ENCODE results near the gene CA9. TPM values are rescaled to one million over a fixed set of nuclear protein-coding genes. Genes with fewer than 3 reads are reported as not detected.

The CA9 gene
- polyA plus RNA-seq, 3 donors = not detected

GRCh38 chr9:35646153-35646532, 27.6 kb upstream of the CA9 start:
- no peaks in the 10 kb centered on the region for H3K36me3 ChIP-seq (replicated peaks in 1 of 2; ENCODE audit: control insufficient read depth in 1 of 2, insufficient read depth in 2 of 2, low read length in 2 of 2)
- H3K27me3 Mint-ChIP-seq (ENCODE audit: low read depth in 3 of 3) = peaks cover 0 to 8% (median 0%) of the 10 kb centered on the region in 3 donors
- peak overlapping the region; percentile 94 for H3K4me2 ChIP-seq (replicated peaks; ENCODE audit: extremely low read depth, low read length, poor library complexity, severe bottlenecking)
- no peaks in the 10 kb centered on the region for H4K20me1 ChIP-seq (ENCODE audit: insufficient read depth, low read length)
- H3K9me3 Mint-ChIP-seq = peaks cover 0 to 2% (median 0%) of the 10 kb centered on the region in 7 donors
- H3K9me3 ChIP-seq (replicated peaks in 1 of 2; ENCODE audit: control insufficient read depth in 1 of 2, insufficient read depth in 1 of 2, low read length in 2 of 2) = no peaks in the 10 kb centered on the region
- intact Hi-C loops (cut with micrococcal nuclease) = loop anchor here (1.0 to 10.0 kb wide), 4 partner anchors 11 to 166 kb away; partner anchors contain the start of gene SPAG8 (in 1 of the 2)
- H3K9ac ChIP-seq (ENCODE audit: insufficient read depth, low read length, poor library complexity, severe bottlenecking) = peak overlapping the region; percentile 80
- peak overlapping the region; percentile 78 for H2AFZ ChIP-seq (ENCODE audit: insufficient read depth, low read depth, low read length, poor library complexity, severe bottlenecking)
- 0% methylated on average over 8 of the region's 11 CpGs for whole genome bisulfite sequencing (ENCODE audit: insufficient coverage)
- no peaks in the 10 kb centered on the region for H3K27me3 ChIP-seq (ENCODE audit: control insufficient read depth in 2 of 2, insufficient read depth in 2 of 2, low read length in 2 of 2)
- peaks cover 77% of the 10 kb centered on the region for H3K4me1 Mint-ChIP-seq
- H3K79me2 ChIP-seq (ENCODE audit: insufficient read depth, low read length) = peaks cover 14% of the 10 kb centered on the region
- H3K4me1 ChIP-seq (ENCODE audit: control insufficient read depth in 1 of 2, insufficient read depth in 2 of 2, low read length in 2 of 2) = peaks cover 63 to 84% of the 10 kb centered on the region in 2 donors
- peaks cover 3% of the 10 kb centered on the region in 2 donors for H3K36me3 Mint-ChIP-seq
- TF ChIP-seq CTCF (IDR thresholded peaks at IDR 0.05) = no peak
- peak in 2 of 3 donors; percentile 31 to 43 for DNase-seq
- H3K27ac Mint-ChIP-seq = peak overlapping the region; percentile 94 to 99 (median 98)
- H3K27ac ChIP-seq (ENCODE audit: low read depth in 1 of 2, low read length in 2 of 2) = peak overlapping the region; percentile 89 to 94
- H3K4me3 Mint-ChIP-seq = peak overlapping the region; percentile 92 to 99
- H3K4me3 ChIP-seq (replicated peaks in 1 of 3; ENCODE audit: low read depth in 2 of 3, low read length in 3 of 3) = peak overlapping the region; percentile 65 to 81 (median 71)

GRCh38 chr9:35646533-35647265, 27.0 kb upstream of the CA9 start:
- Histone ChIP-seq H3K27me3 (ENCODE audit: control insufficient read depth in 2 of 2, insufficient read depth in 2 of 2, low read length in 2 of 2) (no peaks in the 10 kb centered on the region), H2AFZ (ENCODE audit: insufficient read depth, low read depth, low read length, poor library complexity, severe bottlenecking) (peak overlapping the region; percentile 78), H3K9ac (ENCODE audit: insufficient read depth, low read length, poor library complexity, severe bottlenecking) (peak overlapping the region; percentile 80), H3K36me3 (replicated peaks in 1 of 2; ENCODE audit: control insufficient read depth in 1 of 2, insufficient read depth in 2 of 2, low read length in 2 of 2) (no peaks in the 10 kb centered on the region), H3K4me2 (replicated peaks; ENCODE audit: extremely low read depth, low read length, poor library complexity, severe bottlenecking) (peak overlapping the region; percentile 94), H3K4me3 (replicated peaks in 1 of 3; ENCODE audit: low read depth in 2 of 3, low read length in 3 of 3) (peak overlapping the region; percentile 65 to 81 (median 71)), H3K4me1 (ENCODE audit: control insufficient read depth in 1 of 2, insufficient read depth in 2 of 2, low read length in 2 of 2) (peaks cover 57 to 78% of the 10 kb centered on the region in 2 donors), H3K79me2 (ENCODE audit: insufficient read depth, low read length) (peaks cover 14% of the 10 kb centered on the region), H3K27ac (ENCODE audit: low read depth in 1 of 2, low read length in 2 of 2) (peak overlapping the region; percentile 89 to 94), H4K20me1 (ENCODE audit: insufficient read depth, low read length) (no peaks in the 10 kb centered on the region), H3K9me3 (replicated peaks in 1 of 2; ENCODE audit: control insufficient read depth in 1 of 2, insufficient read depth in 1 of 2, low read length in 2 of 2) (no peaks in the 10 kb centered on the region)
- TF ChIP-seq CTCF (IDR thresholded peaks at IDR 0.05) = peak; percentile 97
- peaks cover 71% of the 10 kb centered on the region for H3K4me1 Mint-ChIP-seq
- H3K27me3 Mint-ChIP-seq (ENCODE audit: low read depth in 3 of 3) = peaks cover 0 to 8% (median 0%) of the 10 kb centered on the region in 3 donors
- peaks cover 3% of the 10 kb centered on the region in 2 donors for H3K36me3 Mint-ChIP-seq
- H3K4me3 Mint-ChIP-seq = peak overlapping the region; percentile 92 to 99
- peak overlapping the region; percentile 94 to 99 (median 98) for H3K27ac Mint-ChIP-seq
- peak; percentile 89 to 91 (median 90) for DNase-seq
- intact Hi-C loops (cut with micrococcal nuclease) = loop anchor here (1.0 to 10.0 kb wide), 4 partner anchors 11 to 166 kb away; partner anchors contain the start of gene SPAG8 (in 1 of the 2)
- peaks cover 0 to 1% (median 0%) of the 10 kb centered on the region in 7 donors for H3K9me3 Mint-ChIP-seq
- under 1% methylated on average over 47 of the region's 58 CpGs for WGBS (ENCODE audit: insufficient coverage)

Measured in CD14-positive monocyte (primary cell).